Neuronal stem cell (in vitro differentiated cells): ENCODE results near the gene SCNN1B.
"Not testable (repeated sequence)": the region's sequence is repeated elsewhere in the genome, so short reads cannot be mapped to it uniquely, and the experiment has no call there.

Source experiments
- DNase-seq: peaks from one replicate; pipeline ENCODE4 v3.0.0-alpha.2; 2013; ENCODE audit warnings: low spot score
- H2AFZ ChIP-seq: one replicate; pipeline ENCODE4 v1.6.1; 2013; ENCODE audit warnings: mild to moderate bottlenecking, low read length, inconsistent platforms
- H2AK5ac ChIP-seq: 2 replicates; pipeline ENCODE4 v1.6.1; 2013; ENCODE audit warnings: low read depth, mild to moderate bottlenecking, inconsistent platforms, low read length, moderate library complexity, mixed read lengths
- H2BK120ac ChIP-seq: 2 replicates; pipeline ENCODE4 v1.6.1; 2013; ENCODE audit warnings: low read depth, mild to moderate bottlenecking, inconsistent platforms, low read length, moderate library complexity, mixed read lengths
- H2BK12ac ChIP-seq: one replicate; pipeline ENCODE4 v1.6.1; 2013; ENCODE audit warnings: low read length, inconsistent platforms
- H2BK15ac ChIP-seq: 2 replicates; pipeline ENCODE4 v1.6.1; 2013; ENCODE audit warnings: mild to moderate bottlenecking, low read length, inconsistent platforms, mixed read lengths
- H2BK5ac ChIP-seq: one replicate; pipeline ENCODE4 v1.6.1; 2013; ENCODE audit warnings: inconsistent platforms, mild to moderate bottlenecking, low read length, moderate library complexity
- H3K14ac ChIP-seq: one replicate; pipeline ENCODE4 v1.6.1; 2013; ENCODE audit warnings: low read length, inconsistent platforms
- H3K18ac ChIP-seq: 2 replicates; pipeline ENCODE4 v1.6.1; 2013; ENCODE audit warnings: low read length, inconsistent platforms
- H3K23ac ChIP-seq: 2 replicates; pipeline ENCODE4 v1.6.1; 2013; ENCODE audit warnings: low read depth, mild to moderate bottlenecking, mixed read lengths, low read length, inconsistent platforms; ENCODE audit not compliant: poor library complexity
- H3K27ac ChIP-seq: replicated peaks from 3 replicates; pipeline ENCODE4 v1.5.1; 2013; ENCODE audit warnings: low read length, inconsistent platforms
- H3K27me3 ChIP-seq, 3 experiments: 2 replicates each; pipeline ENCODE4 v1.6.1; 2013; ENCODE audit warnings: low read length in 3 of 3, mild to moderate bottlenecking in 2 of 3, inconsistent platforms in 1 of 3, low read depth in 1 of 3, mixed read lengths in 1 of 3, moderate library complexity in 1 of 3; ENCODE audit not compliant: control insufficient read depth in 3 of 3, insufficient read depth in 3 of 3
- H3K36me3 ChIP-seq, 2 donors: replicated peaks in 1 of 2; 2 replicates each; pipeline ENCODE4 v1.6.1; 2013; ENCODE audit warnings: low read length in 2 of 2; ENCODE audit not compliant: control insufficient read depth in 2 of 2, insufficient read depth in 2 of 2
- H3K4ac ChIP-seq: 2 replicates; pipeline ENCODE4 v1.6.1; 2013; ENCODE audit warnings: inconsistent platforms, mild to moderate bottlenecking, low read length, moderate library complexity
- H3K4me1 ChIP-seq, 2 donors: 1 replicate in 1 of 2; 2 replicates in 1 of 2; pipeline ENCODE4 v1.6.1; 2013; ENCODE audit warnings: low read length in 2 of 2, low read depth in 1 of 2; ENCODE audit not compliant: control insufficient read depth in 2 of 2, insufficient read depth in 1 of 2
- H3K4me2 ChIP-seq: one replicate; pipeline ENCODE4 v1.6.1; 2013; ENCODE audit warnings: mild to moderate bottlenecking, low read length, inconsistent platforms; ENCODE audit not compliant: insufficient read depth, poor library complexity, severe bottlenecking
- H3K4me3 ChIP-seq, 2 donors: 2 replicates each; pipeline ENCODE4 v1.5.1; 2013; ENCODE audit warnings: low read length in 2 of 2, mild to moderate bottlenecking in 2 of 2, inconsistent platforms in 1 of 2, moderate library complexity in 1 of 2
- H3K79me1 ChIP-seq: one replicate; pipeline ENCODE4 v1.6.1; 2013; ENCODE audit warnings: low read depth, mild to moderate bottlenecking, inconsistent platforms, low read length, moderate library complexity
- H3K9ac ChIP-seq: one replicate; pipeline ENCODE4 v1.6.1; 2013; ENCODE audit warnings: mild to moderate bottlenecking, low read depth, low read length, inconsistent platforms; ENCODE audit not compliant: poor library complexity
- H3K9me3 ChIP-seq, 2 donors: replicated peaks in 1 of 2; 2 replicates each; pipeline versions ENCODE3 to v1.6.1; 2013; ENCODE audit warnings: low read length in 2 of 2, mild to moderate bottlenecking in 2 of 2, inconsistent platforms in 1 of 2, low read depth in 1 of 2, mixed read lengths in 1 of 2, moderate library complexity in 1 of 2; ENCODE audit not compliant: control insufficient read depth in 2 of 2, insufficient read depth in 1 of 2
- H4K8ac ChIP-seq: one replicate; pipeline ENCODE4 v1.6.1; 2013; ENCODE audit warnings: low read depth, mild to moderate bottlenecking, inconsistent platforms, low read length, moderate library complexity
- H4K91ac ChIP-seq: one replicate; pipeline ENCODE4 v1.6.1; 2013; ENCODE audit warnings: low read length, low read depth, mild to moderate bottlenecking, inconsistent platforms; ENCODE audit not compliant: poor library complexity
- WGBS, 2 donors: extraction: QIAGEN DNeasy Blood & Tissue Kit; methylation state at CpG; one replicate each; pipeline ENCODE4 v1.1.7; 2013; ENCODE audit warnings: missing lambda C conversion rate in 2 of 2, mixed read lengths in 1 of 2; ENCODE audit not compliant: insufficient read length in 2 of 2, insufficient replicate concordance in 1 of 2; ENCODE audit errors: extremely low coverage in 2 of 2; 5-methylcytosine and 5-hydroxymethylcytosine counted together

The SCNN1B gene

GRCh38 chr16:23389201-23389600 lies 87.1 kb downstream of the SCNN1B start:
- H3K27me3 ChIP-seq = no peaks in the 10 kb centered on the region
- H2BK120ac ChIP-seq = no peak overlapping the region
- no peak overlapping the region for H3K18ac ChIP-seq
- H3K27ac ChIP-seq = no peak overlapping the region
- no peak overlapping the region for H2AK5ac ChIP-seq
- no peak overlapping the region for H3K23ac ChIP-seq
- no peak overlapping the region for H3K4ac ChIP-seq
- H3K4me1 ChIP-seq = no peaks in the 10 kb centered on the region
- H3K9me3 ChIP-seq = no peaks in the 10 kb centered on the region
- DNase-seq = no peak
- H2BK12ac ChIP-seq = no peak overlapping the region
- H4K91ac ChIP-seq = no peak overlapping the region
- H3K36me3 ChIP-seq = peaks cover 24 to 43% of the 10 kb centered on the region in 2 donors
- H3K9ac ChIP-seq = no peak overlapping the region
- no peak overlapping the region for H2BK5ac ChIP-seq
- no peak overlapping the region for H3K4me2 ChIP-seq
- H3K4me3 ChIP-seq = no peak overlapping the region
- no peak overlapping the region for H3K14ac ChIP-seq
- WGBS, 2 donors = 100% methylated on average over 2 of the region's 5 CpGs; no CpG with 5 or more reads in 1 of the 2 donors
- H2AFZ ChIP-seq = no peak overlapping the region
- no peak overlapping the region for H2BK15ac ChIP-seq
- no peak overlapping the region for H4K8ac ChIP-seq
- H3K79me1 ChIP-seq = no peaks in the 10 kb centered on the region

GRCh38 chr16:23389936-23390335 lies 87.8 kb downstream of the SCNN1B start:
- not testable (repeated sequence) for H3K4me2 ChIP-seq, H3K27me3 ChIP-seq, H2BK5ac ChIP-seq, H3K23ac ChIP-seq, H2BK120ac ChIP-seq, H4K91ac ChIP-seq, H3K4ac ChIP-seq, H3K9ac ChIP-seq, H3K18ac ChIP-seq, H4K8ac ChIP-seq, DNase-seq, H3K4me1 ChIP-seq, H2AK5ac ChIP-seq, H2BK15ac ChIP-seq, H3K27ac ChIP-seq, H2AFZ ChIP-seq, H2BK12ac ChIP-seq, H3K14ac ChIP-seq, H3K9me3 ChIP-seq, H3K4me3 ChIP-seq, H3K79me1 ChIP-seq
- no CpG with 5 or more reads among the region's 8 CpGs for WGBS, 2 donors
- H3K36me3 ChIP-seq = peaks cover 24 to 43% of the 10 kb centered on the region in 2 donors

- no peaks in the 10 kb centered on the region for H3K79me1 ChIP-seq
- no peak overlapping the region for H4K8ac ChIP-seq
- no peak overlapping the region for H2BK12ac ChIP-seq
- no peak for DNase-seq
- H3K14ac ChIP-seq = no peak overlapping the region
- no peak overlapping the region for H2BK5ac ChIP-seq
- no peak overlapping the region for H3K23ac ChIP-seq
- no peak overlapping the region for H3K18ac ChIP-seq
- peaks cover 24 to 53% of the 10 kb centered on the region in 2 donors for H3K36me3 ChIP-seq
- H3K9ac ChIP-seq = peak overlapping the region; percentile 9
- H3K4ac ChIP-seq = no peak overlapping the region
- H3K27me3 ChIP-seq = no peaks in the 10 kb centered on the region
- WGBS, 2 donors = no CpG with 5 or more reads among the region's 17 CpGs
- no peaks in the 10 kb centered on the region for H3K4me1 ChIP-seq
- no peak overlapping the region for H2BK120ac ChIP-seq
- H3K4me2 ChIP-seq = no peak overlapping the region
- no peak overlapping the region for H2AK5ac ChIP-seq
- H2BK15ac ChIP-seq = no peak overlapping the region
- no peak overlapping the region for H2AFZ ChIP-seq
- H3K27ac ChIP-seq = no peak overlapping the region
- no peaks in the 10 kb centered on the region for H3K9me3 ChIP-seq
- H4K91ac ChIP-seq = no peak overlapping the region
- H3K4me3 ChIP-seq = no peak overlapping the region
These were observed 89.5 kb downstream of the SCNN1B start for GRCh38 chr16:23391381-23392222.

GRCh38 chr16:23392223-23392600 lies 90.1 kb downstream of the SCNN1B start:
- no peak for DNase-seq

More at GRCh38 chr16:23392223-23392600, 90.1 kb downstream of the SCNN1B start:
- no peaks in the 10 kb centered on the region for H3K9me3 ChIP-seq
- peaks cover 24 to 59% of the 10 kb centered on the region in 2 donors for H3K36me3 ChIP-seq
- H4K91ac ChIP-seq = no peak overlapping the region
- H3K18ac ChIP-seq = no peak overlapping the region
- no peak overlapping the region for H3K27ac ChIP-seq
- no peak overlapping the region for H2BK5ac ChIP-seq
- whole genome bisulfite sequencing, 2 donors = no CpG with 5 or more reads among the region's 6 CpGs
- H2BK15ac ChIP-seq = no peak overlapping the region
- no peak overlapping the region for H3K9ac ChIP-seq
- no peaks in the 10 kb centered on the region for H3K79me1 ChIP-seq
- H2AFZ ChIP-seq = no peak overlapping the region
- no peak overlapping the region for H2AK5ac ChIP-seq
- H3K27me3 ChIP-seq = no peaks in the 10 kb centered on the region
- H2BK12ac ChIP-seq = no peak overlapping the region
- H3K4ac ChIP-seq = no peak overlapping the region
- no peak overlapping the region for H3K23ac ChIP-seq
- no peaks in the 10 kb centered on the region for H3K4me1 ChIP-seq
- H3K14ac ChIP-seq = no peak overlapping the region
- H2BK120ac ChIP-seq = no peak overlapping the region
- no peak overlapping the region for H3K4me3 ChIP-seq
- no peak overlapping the region for H3K4me2 ChIP-seq
- H4K8ac ChIP-seq = no peak overlapping the region
